Activated CD4-positive, alpha-beta T cell treated with anti-CD3 and anti-CD28 coated beads for 1 hour (primary cell): Measurements from ENCODE around the gene WDR49.
"Not testable (repeated sequence)": the region's sequence is repeated elsewhere in the genome, so short reads cannot be mapped to it uniquely, and the experiment has no call there.

Source experiments
- DNase-seq: peaks from one replicate; pipeline ENCODE4 v3.0.0-alpha.2; 2020

WDR49 gene

DNA sequence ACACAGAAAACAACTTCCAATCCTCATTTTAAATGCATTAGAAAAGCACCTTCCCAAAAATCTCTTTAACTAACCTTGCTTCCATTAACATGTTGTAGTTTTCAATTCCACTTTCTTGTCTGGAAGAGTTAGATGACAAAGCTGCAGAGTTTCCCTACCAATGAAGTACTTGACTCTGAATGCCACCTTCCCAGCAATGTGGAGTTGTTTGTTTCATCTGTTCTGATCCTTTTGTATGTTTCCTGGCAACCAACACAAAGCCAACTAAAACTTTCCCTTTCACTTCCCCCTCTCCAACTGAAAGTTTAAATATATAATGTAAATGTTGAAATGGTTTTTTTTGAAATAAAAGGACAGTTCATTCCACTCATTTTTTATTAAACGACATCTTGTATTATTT lies at the start of gene WDR49:
TSS of gene WDR49 (minus strand) at position 183 of the 400 bp plus-strand sequence. CDS start 517 bp downstream, outside the sequence.
- DNase-seq = no peak

DNA sequence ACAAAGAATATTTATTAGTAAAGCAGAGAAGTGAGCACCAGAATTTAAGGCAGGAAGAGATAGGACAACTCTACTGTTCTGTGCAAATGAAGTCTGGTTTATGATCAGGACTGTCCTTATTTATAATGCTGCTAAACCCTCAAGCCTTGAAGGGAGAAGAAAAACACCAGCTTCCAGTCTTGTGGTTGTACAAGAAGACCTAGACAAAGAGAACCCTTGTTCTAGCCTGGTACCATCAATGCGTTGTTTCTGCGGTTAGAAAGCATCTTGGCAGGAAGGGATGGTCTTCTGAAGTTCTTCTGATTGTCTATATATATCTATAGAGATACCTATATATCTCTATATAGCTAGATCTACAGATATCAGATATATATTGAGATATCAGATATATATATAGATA lies 47.2 kb upstream of the WDR49 start:
- DNase-seq = no peak

- no peak for DNase-seq
These were observed 46.3 kb upstream of the WDR49 start for GRCh38 chr3:167700046-167700445.

DNA sequence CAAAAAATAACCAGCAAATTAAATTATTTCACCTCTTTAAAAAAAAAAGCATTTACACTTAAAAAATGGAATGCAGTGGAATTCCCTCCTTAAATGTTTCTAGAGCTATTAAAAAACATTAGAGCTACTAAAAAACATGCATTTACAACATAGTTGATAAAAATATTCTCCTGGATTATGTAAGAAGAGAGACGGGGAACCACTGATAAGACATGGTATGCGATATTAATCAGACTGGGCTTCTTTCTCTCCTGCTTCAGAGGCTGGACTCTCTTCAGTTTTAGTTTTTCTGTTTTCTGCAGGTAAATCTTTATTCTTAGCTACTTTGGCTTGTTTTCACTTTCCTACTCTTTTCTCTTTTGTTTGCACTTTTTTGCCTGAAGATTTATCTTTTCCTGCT lies 40.4 kb upstream of the WDR49 start:
- no peak for DNase-seq

DNA sequence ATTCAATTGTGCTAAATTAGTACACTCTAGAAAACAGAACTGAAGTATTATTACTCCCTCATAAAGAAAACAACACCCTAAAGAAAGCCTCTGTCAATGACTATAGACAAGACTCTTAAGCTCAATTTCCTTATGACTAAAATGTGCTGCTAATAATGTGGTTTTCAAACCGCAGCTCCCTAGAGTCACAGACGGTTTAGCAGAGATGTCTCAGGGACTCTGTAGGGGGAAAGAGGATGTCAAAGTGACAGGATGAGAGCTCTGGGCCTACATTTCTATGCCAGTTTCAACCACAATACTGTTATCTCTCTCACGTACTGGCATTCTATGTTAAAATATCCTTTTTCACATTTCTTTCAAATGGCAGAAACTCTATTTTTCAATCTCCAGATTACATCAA lies 37.6 kb upstream of the WDR49 start:
- no peak for DNase-seq

- DNase-seq = no peak
These were observed 30.7 kb upstream of the WDR49 start for GRCh38 chr3:167684388-167684993.

DNA sequence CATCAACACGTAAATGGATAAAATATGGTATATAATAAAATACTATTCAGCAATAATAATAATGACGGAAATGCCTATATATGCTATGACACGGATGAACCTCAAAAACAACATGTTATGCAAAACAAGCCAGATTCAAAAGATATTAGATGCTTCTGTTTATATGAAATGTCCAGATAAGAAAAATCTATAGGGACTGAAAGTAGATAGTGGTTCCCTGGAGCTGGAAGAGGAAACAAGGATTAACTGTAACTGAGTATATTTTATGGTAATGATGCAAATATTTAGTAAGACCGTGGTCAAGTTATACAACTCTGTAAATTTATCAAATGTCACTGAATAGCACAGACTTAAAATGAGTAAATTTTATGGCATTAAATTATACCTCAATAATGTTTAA lies 25.8 kb upstream of the WDR49 start:
- no peak for DNase-seq

- DNase-seq = no peak
These were observed 22.1 kb upstream of the WDR49 start for GRCh38 chr3:167675848-167676247.

GRCh38 chr3:167673221-167673620 lies 19.5 kb upstream of the WDR49 start:
- DNase-seq = no peak

GRCh38 chr3:167671878-167672427 lies 18.2 kb upstream of the WDR49 start:
- DNase-seq = no peak

DNA sequence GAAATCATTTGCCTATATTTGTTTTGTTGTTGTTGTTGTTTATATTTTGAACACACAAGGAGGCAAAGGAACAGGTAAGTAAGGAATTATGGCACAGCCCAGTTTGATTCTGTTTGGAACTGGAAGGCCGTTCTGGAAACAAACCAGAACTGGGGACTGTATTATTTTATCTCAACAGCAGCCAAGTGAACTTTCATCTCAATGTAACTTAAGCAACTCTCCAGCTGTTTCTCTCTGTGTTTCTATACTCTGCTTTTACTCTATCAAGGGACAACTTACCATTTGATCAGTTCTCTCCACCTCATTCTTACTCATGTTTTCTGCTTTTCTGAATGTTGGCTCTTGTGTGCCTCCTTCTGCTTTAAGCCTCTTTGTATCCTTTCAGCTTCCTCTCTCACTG lies 16.0 kb upstream of the WDR49 start:
- DNase-seq = no peak

DNA sequence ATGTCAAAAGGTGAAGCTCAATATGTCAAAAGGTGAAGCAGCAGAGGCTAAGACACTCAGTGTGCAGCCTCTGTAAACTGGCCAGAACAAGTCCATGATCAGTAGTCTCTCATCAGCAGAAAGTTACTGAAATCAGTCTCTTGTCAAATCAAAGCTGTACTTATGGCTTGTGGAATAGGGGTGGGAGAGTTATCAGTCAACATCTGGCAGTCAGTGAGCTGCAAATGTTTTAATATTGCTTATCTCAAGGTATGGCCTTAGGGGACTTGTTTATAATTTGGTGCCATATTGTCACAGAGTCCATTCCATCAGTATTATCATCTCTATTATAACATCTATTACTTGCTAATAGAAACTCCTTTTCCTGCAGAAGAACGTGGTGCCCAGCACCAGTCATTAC lies 14.9 kb upstream of the WDR49 start:
- no peak for DNase-seq

DNA sequence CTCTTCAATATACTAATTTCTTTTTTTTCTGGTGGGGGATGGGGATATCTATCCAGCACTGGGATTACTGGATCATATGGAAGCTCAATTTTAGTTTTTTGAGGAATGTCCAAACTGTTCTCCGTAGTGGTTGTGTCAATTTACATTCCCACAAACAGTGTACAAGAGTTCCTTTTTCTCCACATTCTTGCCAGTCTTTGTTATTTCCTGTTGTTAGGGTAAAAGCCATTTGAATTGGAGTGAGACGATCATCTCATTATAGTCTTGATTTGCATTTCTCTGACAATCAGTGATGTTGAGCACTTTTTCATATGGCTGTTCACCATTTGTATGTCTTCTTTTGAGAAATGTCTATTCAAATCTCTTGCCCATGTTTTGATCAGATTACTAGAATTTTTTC lies 12.8 kb upstream of the WDR49 start:
- DNase-seq = no peak

GRCh38 chr3:167662919-167663400 lies 9.2 kb upstream of the WDR49 start:
- no peak for DNase-seq

- no peak for DNase-seq
These were observed 4.0 kb upstream of the WDR49 start for GRCh38 chr3:167657684-167658225.

DNA sequence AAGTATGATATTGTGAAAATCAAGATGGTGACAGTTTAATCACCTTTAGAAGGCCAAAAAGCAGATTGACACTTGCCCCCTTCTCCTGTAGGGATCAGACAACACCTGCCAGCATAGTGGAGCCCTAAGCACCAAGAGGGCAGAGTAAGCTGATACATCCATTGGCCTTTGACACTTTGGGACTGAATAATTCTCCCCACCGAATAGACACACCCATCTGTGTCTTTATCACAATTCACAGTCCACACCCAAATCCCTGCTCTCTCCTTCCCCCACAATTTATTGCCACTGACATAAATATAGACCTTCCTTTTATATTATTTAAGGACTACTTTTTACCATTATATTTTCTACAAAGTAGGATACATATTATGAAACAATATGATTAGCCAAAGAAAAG lies 3.1 kb upstream of the WDR49 start:
- DNase-seq = no peak

GRCh38 chr3:167653155-167653554 lies 587 bp downstream of the WDR49 start:
- DNase-seq = no peak

DNA sequence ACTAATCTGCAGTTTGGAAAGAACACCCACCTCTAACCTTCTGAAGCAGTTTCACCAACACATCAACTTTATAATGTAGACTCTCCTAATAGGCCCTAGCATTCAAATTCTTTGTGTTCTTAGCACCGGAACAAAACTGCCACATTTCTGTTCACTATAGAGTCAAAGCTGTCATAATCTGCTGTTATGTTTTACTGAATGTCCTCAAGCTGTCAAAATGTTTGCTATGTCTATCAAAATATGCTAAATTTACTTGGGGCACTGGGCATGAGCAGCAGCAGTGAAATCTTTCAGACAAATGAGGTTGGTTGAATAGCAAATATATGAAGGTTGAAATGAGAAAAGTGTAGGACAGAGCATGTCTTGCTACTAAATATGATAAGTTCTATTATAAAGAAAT lies 1.9 kb downstream of the WDR49 start:
- no peak for DNase-seq

GRCh38 chr3:167650459-167650858 lies 3.3 kb downstream of the WDR49 start:
- DNase-seq = no peak

GRCh38 chr3:167649746-167650145 lies 4.0 kb downstream of the WDR49 start:
- no peak for DNase-seq

DNA sequence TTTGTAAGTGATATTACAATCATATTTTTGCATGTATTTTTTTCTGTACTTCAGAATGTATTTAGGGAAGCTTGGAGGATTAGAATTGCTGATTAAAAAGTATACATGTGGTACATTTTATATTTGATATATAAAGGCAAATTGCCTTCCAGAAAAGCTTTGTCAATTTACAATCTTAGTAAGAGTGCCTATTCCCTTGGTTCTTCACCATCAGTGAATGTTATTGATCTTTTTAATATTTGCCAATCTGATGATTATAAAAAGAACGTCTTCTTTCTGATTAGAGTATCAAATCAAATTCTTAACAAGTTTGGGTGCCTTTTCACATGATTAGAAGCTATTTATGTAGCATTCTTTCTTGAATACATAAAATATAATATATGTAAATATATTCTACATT lies 9.1 kb downstream of the WDR49 start:
- DNase-seq = no peak

GRCh38 chr3:167631471-167631870 lies 22.3 kb downstream of the WDR49 start:
- DNase-seq = no peak

- DNase-seq = no peak
These were observed 27.3 kb downstream of the WDR49 start for GRCh38 chr3:167626490-167626889.

DNA sequence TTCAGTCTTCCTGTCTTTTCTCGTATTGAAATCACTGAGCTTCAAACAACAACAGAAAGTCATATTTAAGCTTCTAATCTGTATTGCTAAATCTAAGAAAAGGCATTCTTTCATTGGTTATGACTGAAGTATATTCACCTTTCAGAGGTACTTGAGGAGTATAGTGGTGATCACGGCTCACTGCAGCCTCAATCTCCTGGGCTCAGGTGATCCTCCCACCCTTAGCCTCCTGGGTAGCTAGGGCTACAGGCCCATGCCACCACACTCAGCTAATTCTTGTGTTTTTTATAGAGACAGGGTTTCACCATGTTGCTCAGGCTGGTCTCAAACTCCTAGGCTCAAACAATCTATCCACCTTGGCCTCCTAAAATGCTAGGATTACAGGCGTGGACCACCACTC lies 38.7 kb downstream of the WDR49 start:
- no peak for DNase-seq

DNA sequence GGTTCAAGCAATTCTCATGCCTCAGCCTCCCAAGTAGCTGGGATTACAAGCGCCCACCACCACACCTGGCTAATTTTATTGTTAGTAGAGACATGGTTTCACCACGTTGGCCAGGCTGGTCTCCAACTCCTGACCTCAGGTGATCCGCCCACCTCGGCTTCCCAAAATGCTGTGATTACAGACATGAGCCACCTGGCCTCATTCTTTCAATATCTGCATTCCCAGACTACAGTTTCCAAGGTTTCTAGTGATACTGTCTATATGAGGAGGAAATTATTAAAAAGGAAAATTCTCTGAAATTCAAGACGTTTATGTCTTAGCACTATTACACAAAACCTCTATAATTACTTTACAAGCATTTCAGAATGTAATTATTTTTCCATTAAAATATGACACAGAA lies 39.5 kb downstream of the WDR49 start:
- DNase-seq = not testable (repeated sequence)
